ENCODE data around the gene SLC5A6.

GRCh38 chr2:27174638-27175037 lies 37.4 kb downstream of the SLC5A6 start:
- TF ChIP-seq CTCF (IDR thresholded peaks at IDR 0.05) (no peak), POLR2A (IDR thresholded peaks at IDR 0.05) (no peak)
